SK-N-SH treated with all-trans-retinoic acid at 6 μM for 48 hours (cell line): ENCODE data around the gene PRELID3B.

Source experiments
- GLIS3 ChIP-seq: fragments of 250-450 bp; sonication (Bioruptor Pico); IDR thresholded peaks from 2 replicates; pipeline ENCODE4 v1.5.0; 2020; ENCODE audit warnings: mild to moderate bottlenecking, moderate library complexity
- TF ChIP-seq, protein P1 (sequence below): fragments of 250-450 bp; sonication (Bioruptor Pico); IDR thresholded peaks from 2 replicates; pipeline ENCODE4 v1.8.0; 2020; ENCODE audit warnings: mild to moderate bottlenecking, moderate library complexity, borderline replicate concordance

The PRELID3B gene

DNA sequence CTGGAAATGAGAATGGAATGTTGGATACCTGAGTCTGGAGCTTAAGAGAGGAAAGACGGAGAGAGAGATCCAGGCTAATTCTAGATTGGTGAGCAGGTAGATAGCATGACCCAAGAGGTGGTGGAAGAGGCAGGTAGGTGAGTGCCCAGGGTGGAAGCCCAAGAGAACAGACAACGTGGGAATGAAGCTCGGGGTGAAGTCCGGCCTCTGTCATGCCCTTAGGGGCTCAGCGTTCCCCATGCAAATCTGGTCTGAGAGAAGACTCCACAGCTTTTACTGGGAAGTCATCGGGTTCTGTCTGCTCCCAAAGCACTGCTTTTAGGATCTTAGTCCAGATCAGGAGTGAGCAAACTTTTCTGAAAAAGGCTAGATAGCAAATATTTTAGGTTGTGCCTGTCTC, 57.9 kb downstream of the PRELID3B start (continued):
- TF ChIP-seq, protein P1, sequence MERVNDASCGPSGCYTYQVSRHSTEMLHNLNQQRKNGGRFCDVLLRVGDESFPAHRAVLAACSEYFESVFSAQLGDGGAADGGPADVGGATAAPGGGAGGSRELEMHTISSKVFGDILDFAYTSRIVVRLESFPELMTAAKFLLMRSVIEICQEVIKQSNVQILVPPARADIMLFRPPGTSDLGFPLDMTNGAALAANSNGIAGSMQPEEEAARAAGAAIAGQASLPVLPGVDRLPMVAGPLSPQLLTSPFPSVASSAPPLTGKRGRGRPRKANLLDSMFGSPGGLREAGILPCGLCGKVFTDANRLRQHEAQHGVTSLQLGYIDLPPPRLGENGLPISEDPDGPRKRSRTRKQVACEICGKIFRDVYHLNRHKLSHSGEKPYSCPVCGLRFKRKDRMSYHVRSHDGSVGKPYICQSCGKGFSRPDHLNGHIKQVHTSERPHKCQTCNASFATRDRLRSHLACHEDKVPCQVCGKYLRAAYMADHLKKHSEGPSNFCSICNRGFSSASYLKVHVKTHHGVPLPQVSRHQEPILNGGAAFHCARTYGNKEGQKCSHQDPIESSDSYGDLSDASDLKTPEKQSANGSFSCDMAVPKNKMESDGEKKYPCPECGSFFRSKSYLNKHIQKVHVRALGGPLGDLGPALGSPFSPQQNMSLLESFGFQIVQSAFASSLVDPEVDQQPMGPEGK (CRISPR knock-in tag): no peak
- no peak for TF ChIP-seq GLIS3 (CRISPR knock-in tag)
